HCT116 (cell line): ENCODE results near the gene ALOXE3.
"Not testable (repeated sequence)": the region's sequence is repeated elsewhere in the genome, so short reads cannot be mapped to it uniquely, and the experiment has no call there.

Experiments used
- CEBPB ChIP-seq: IDR thresholded peaks from 2 replicates; pipeline ENCODE4 v1.6.1; 2012; ENCODE audit warnings: low read depth
- CTCF ChIP-seq, 3 experiments: fragments of 200-600 bp in 1 of 3; sonication (generic) in 1 of 3; IDR thresholded peaks in 2 of 3; conservative IDR thresholded peaks in 1 of 3; 2 replicates each; pipeline ENCODE4 v1.5.1; 2012 to 2017; ENCODE audit warnings: low read depth in 2 of 3, low read length in 2 of 3, antibody characterized with exemption in 1 of 3, borderline replicate concordance in 1 of 3, control low read depth in 1 of 3, mild to moderate bottlenecking in 1 of 3, mixed read lengths in 1 of 3, mixed run types in 1 of 3, moderate library complexity in 1 of 3; ENCODE audit not compliant: insufficient read depth in 1 of 3
- EZH2 ChIP-seq: fragments of 200-600 bp; sonication (generic); IDR thresholded peaks from 2 replicates; pipeline ENCODE4 v1.6.1; 2017; ENCODE audit warnings: antibody characterized with exemption, mixed run types
- EZH2phosphoT487 ChIP-seq: fragments of 200-600 bp; IDR thresholded peaks from 2 replicates; pipeline ENCODE4 v1.6.1; 2018; ENCODE audit warnings: antibody characterized with exemption, borderline replicate concordance
- POLR2A ChIP-seq: IDR thresholded peaks from 2 replicates; pipeline ENCODE4 v1.7.0; 2011; ENCODE audit warnings: borderline replicate concordance; ENCODE audit not compliant: insufficient read depth, insufficient read length; ENCODE audit errors: extremely low read depth
- POLR2AphosphoS5 ChIP-seq: IDR thresholded peaks from 2 replicates; pipeline ENCODE4 v1.6.1; 2011; ENCODE audit warnings: mild to moderate bottlenecking, low read depth, low read length, moderate library complexity
- SIN3A ChIP-seq: IDR thresholded peaks from 2 replicates; pipeline ENCODE4 v1.6.1; 2012; ENCODE audit warnings: low read depth

GRCh38 chr17:8061851-8062250 lies 56.5 kb downstream of the ALOXE3 start:
- TF ChIP-seq CTCF (IDR thresholded peaks at IDR 0.05 in 2 of 3, conservative IDR thresholded peaks at IDR 0.05 in 1 of 3; ENCODE audit: borderline replicate concordance in 1 of 3, insufficient read depth in 1 of 3, low read depth in 2 of 3, low read length in 2 of 3); CEBPB; POLR2A; EZH2; POLR2AphosphoS5; EZH2phosphoT487; SIN3A: not testable (repeated sequence)
